OCI-LY1 (cell line): ENCODE measurements around the gene GNAL.

Experiments used
- CTCF ChIP-seq: fragments of 200-600 bp; sonication (generic), shearing (Covaris generic); IDR thresholded peaks from 2 replicates; pipeline ENCODE4 v1.5.1; 2017; ENCODE audit warnings: mild to moderate bottlenecking, antibody characterized with exemption, low read length, moderate library complexity, mixed read lengths
- EZH2 ChIP-seq: fragments of 200-600 bp; sonication (generic), shearing (Covaris generic); IDR thresholded peaks from 2 replicates; pipeline ENCODE4 v1.8.0; 2017; ENCODE audit warnings: borderline replicate concordance, mixed run types, mild to moderate bottlenecking, antibody characterized with exemption, low read length, moderate library complexity, mixed read lengths

GRCh38 chr18:11784674-11785304 is 95.7 kb downstream of the GNAL start:
- no peak for TF ChIP-seq CTCF
- no peak for TF ChIP-seq EZH2
